NCI-H1092 (cell line): ENCODE measurements around the gene ARHGEF19.
"Not testable (repeated sequence)": the region's sequence is repeated elsewhere in the genome, so short reads cannot be mapped to it uniquely, and the experiment has no call there.

ENCODE experiments used
- DNase-seq: peaks from one replicate; lab custom pipeline; 2025; lab: John Stamatoyannopoulos, UW

ARHGEF19 gene

GRCh38 chr1:16212251-16212961 lies at the start of gene ARHGEF19:
Gene ARHGEF19, minus strand, starts transcription at chr1:16212652. Its CDS starts 3,598 bp downstream, at chr1:16209054.
- DNase-seq, result peak; percentile 60

GRCh38 chr1:16262067-16262466 lies 49.6 kb upstream of the ARHGEF19 start:
- no peak for DNase-seq

DNA sequence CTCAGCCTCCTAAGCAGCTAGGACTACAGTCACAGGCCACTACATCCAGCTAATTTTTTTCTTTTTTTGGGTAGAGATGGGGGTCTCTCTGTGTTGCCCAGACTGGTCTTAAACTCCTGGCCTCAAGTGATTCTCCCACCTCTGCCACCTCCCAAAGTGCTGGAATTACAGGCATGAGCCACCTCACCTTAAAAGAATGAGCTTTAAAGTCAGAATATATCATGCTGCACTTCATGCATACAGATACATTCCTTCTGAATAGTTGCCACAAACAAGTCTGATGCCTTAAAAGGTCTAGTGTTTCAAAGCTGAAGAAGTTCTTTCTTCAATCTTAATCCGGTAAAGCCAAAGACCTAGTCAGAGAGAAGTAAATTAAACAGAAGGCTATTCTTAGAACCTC lies 48.4 kb upstream of the ARHGEF19 start:
- no peak for DNase-seq

DNA sequence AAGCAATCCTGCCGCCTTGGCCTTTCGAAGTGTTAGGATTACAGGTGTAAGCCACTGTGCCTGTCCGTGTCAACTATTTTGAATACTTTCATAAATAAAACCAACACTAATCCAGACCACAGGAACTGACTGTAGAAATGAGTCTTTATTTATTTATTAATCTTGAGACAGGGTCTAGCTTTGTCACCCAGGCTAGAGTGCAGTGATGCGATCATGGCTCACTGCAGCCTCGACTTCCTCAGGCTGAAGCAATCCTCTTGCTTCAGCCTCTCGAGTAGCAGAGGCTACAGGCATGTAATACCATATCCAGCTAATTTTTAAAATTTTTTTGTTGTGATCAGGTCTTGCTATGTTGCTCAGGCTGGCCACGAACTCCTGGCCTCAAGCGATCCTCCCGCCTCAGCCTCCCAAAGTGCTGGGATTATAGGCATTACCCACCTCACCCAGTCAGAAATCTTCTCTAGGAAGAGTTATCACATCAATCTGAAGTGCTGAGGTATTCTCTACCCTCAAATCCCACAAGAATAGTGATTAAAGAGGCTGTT lies 46.2 kb upstream of the ARHGEF19 start:
- DNase-seq, result no peak

DNA sequence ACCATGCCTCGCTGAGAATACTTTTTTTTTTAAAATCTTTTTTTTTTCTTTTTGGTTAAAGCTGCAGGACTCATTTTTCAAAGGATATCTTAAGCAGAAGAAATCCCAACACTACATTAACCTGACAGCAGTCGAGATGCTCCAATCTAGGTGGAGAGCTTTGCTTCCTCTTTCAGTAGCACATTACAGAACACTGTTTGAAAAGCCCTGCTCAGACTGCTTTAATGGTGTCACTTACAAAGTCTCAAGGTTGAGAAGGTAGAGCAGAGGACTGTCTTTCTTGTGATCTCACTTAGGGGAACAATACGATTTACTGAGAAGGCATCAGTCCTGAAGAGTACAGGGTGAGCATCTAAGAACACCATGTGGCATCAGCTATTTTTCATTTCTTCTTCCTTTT lies 45.5 kb upstream of the ARHGEF19 start:
- DNase-seq, result no peak

DNA sequence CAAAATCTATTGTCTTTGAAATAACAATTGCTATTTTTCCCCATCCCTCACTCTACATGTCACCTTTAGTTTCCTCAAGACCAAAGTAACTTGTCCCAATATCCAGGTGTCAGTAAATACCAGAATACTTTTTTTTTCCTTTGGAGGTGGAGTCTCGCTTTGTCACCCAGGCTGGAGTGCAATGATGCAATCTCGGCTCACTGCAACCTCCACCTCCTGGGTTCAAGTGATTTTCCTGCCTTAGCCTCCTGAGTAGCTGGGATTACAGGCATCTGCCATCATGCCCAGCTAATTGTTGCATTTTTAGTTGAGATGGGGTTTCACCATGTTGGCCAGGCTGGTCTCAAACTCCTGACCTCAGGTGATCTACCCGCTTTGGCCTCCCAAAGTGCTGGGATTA lies 45.1 kb upstream of the ARHGEF19 start:
- not testable (repeated sequence) for DNase-seq

- DNase-seq, result no peak
These were observed 44.0 kb upstream of the ARHGEF19 start for GRCh38 chr1:16256478-16256877.

DNA sequence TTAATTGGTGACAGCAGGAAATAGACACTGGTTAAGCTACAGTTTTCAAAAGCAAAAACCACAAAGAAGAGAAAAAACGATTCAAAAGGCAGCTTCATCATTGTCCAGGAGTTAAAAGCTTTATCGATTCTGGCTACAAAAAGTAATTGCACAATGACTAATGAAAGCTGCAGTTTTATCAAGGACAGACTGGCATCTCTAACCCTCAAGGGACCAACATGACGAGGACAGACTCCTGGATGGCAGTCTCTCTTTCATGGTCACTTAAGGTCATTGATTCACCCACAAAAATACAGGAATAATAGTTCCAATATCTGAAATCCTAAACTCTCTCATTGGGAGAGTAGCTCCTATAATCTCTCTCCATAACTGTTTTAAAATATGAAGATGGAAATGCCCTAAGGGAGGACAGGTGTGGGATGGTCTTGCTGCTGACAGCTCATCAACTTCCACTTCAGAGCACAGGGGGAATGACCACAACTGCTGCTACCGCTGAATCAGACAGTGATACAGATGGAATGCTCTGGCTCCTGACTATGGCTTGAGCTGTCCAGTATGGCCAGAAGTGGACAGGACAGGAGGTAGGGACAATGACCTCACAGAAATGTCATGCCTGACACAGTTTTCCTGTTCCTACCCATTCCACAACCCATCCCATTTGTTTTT lies 41.9 kb upstream of the ARHGEF19 start:
- no peak for DNase-seq

DNA sequence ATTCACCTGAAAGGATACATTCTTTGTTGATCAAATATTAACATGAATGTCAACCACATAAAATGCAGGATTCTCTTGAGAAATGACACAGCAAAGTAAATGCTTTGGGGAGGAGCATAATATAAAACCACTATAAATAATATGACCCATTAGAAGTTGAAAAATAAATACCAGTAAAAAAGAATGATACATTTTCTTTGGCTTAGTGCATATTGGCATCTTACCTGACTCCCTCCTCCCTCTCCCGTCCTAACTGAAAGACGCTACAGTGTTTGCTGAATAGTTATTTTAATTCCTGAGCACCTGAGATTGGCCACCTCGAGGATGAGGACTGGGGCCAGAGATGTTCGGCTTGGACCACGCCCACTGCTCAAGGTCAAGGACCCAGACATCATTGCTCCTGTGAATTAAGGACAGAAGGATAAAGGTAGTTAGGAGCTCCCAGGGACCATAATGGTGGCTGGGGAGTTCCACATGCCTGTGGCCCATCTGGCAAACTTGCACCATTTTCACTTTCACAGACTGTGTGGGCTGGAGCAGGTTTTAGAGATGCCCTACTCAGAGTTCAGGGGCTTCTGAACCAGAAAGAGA lies 41.0 kb upstream of the ARHGEF19 start:
- no peak for DNase-seq

DNA sequence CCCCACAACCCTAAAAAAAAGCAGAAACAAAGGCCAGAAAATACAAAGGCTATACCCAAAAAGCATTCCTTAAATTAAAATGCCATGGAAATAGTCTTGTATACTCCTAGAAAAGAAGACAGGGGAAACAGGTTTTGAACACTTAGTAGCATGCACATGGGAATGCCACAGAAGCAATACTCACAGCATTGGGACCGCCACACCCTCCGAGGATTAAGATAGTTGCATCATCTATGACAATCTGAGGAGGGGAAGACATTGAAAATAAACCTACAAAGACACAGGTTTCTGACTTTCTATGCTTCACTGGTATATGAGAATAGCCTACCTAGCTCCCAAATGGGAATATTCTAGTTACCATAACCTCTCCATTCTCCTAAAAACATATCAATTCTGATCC lies 40.5 kb upstream of the ARHGEF19 start:
- no peak for DNase-seq

DNA sequence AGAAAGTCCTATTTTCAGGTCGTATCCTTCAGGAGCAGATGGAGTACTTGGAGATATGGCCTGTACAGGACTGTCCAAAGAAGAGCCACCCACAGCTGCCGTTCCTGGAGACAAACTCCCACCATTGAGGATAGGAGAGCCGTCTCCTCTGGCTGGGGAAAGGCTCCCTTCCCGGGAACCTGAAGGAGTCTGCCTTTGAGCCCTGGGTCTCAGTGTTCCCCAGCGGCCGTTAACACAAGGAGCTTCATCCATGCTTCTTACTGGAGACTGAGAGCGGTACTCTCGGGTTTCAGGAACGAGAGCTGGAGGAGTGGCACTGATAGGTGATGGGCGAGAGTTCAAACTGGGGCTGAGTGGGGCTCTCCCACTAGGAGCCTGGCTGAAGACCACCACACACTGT lies 38.9 kb upstream of the ARHGEF19 start:
- no peak for DNase-seq

GRCh38 chr1:16250524-16251251 lies 38.2 kb upstream of the ARHGEF19 start:
- DNase-seq, result no peak

GRCh38 chr1:16249596-16250241 lies 37.3 kb upstream of the ARHGEF19 start:
- no peak for DNase-seq

DNA sequence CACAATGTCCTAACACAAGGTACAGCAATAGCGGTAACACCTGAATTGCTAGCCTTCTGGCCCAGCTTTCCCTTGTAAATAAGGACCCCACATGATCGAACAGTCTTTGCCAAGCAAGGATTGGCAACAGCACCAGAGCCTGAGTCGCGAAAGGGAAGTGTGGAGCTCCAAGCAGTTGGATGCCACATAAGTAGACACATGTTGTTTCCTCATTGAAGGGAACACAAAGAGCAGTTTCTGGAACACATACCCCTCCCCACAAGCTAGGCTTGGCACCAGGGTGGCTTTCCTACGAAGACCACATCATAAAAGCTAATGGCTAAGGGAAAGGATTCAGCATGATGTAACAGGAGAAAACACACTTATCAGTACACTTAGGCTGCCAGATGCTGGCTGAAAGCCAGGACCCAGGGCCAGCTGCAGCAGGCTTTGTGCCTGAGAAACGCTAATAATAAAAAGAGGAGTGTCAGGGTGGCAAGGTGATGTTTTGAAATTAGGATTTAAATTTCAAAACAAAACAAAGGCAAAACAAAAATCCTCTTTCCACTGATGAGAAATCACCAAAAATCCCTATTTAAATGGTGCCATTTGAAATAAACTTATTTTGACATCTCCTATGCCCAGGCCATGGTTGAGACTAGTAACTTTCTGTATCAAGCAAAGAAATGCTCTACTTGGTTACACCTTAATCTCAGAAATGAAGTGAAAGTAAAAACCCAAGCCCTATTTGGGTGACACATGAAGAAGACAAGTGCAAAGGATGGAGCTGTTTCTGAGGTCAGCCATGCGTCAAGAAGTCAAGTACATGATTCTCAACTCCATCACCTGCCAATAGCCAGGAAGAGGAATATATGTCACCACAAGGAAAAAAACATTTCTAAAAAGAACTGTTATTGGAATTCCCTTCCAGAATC lies 36.4 kb upstream of the ARHGEF19 start:
- DNase-seq, result peak; percentile 98

GRCh38 chr1:16248007-16248436 lies 35.6 kb upstream of the ARHGEF19 start:
- DNase-seq, result no peak

DNA sequence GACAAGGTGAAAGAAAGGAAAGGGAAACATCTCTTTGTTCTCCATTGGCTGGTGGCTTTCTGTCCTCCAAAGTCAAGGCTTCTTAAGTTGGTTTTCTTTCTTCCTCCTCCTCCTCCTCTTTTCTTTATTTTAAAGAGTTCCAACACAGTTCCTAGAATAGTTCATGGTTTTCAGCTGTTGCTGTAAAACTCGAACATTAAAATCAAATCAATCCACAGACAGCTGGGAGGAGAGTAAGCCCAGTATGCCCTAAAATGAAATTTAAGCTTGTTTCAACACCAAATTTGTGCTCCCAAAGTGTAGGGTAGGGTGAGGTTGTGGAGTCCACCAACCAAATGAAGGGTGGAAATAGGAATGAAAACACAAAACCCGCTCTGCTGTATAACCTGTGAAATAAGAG lies 35.0 kb upstream of the ARHGEF19 start:
- DNase-seq, result no peak

GRCh38 chr1:16246961-16247360 lies 34.5 kb upstream of the ARHGEF19 start:
- no peak for DNase-seq

GRCh38 chr1:16246239-16246638 lies 33.8 kb upstream of the ARHGEF19 start:
- not testable (repeated sequence) for DNase-seq

- DNase-seq, result no peak
These were observed 33.2 kb upstream of the ARHGEF19 start for GRCh38 chr1:16245476-16246196.

GRCh38 chr1:16244650-16245285 lies 32.3 kb upstream of the ARHGEF19 start:
- no peak for DNase-seq
